Immature natural killer cell (primary cell): Measurements from ENCODE around the gene FOSL1. TPM values are rescaled to one million over a fixed set of nuclear protein-coding genes. Genes with fewer than 3 reads are reported as not detected.

Experiments
- DNase-seq, 3 donors: peaks; one replicate each; pipeline ENCODE4 v3.0.0; 2022; ENCODE audit warnings: mixed read lengths in 1 of 3
- H3K27ac Mint-ChIP-seq, 6 donors: one replicate each; pipeline ENCODE4 v1.8.0; 2020; ENCODE audit warnings: mixed read lengths in 6 of 6, mild to moderate bottlenecking in 5 of 6, inconsistent platforms in 4 of 6, moderate library complexity in 3 of 6
- H3K27me3 Mint-ChIP-seq, 3 donors: one replicate each; pipeline ENCODE4 v1.8.0; 2020 to 2021; ENCODE audit warnings: low read depth in 3 of 3, mild to moderate bottlenecking in 3 of 3, mixed read lengths in 3 of 3, moderate library complexity in 3 of 3, inconsistent platforms in 1 of 3
- H3K36me3 Mint-ChIP-seq, 3 donors: one replicate each; pipeline ENCODE4 v1.8.0; 2020; ENCODE audit warnings: mixed read lengths in 3 of 3, inconsistent platforms in 2 of 3, mild to moderate bottlenecking in 2 of 3
- H3K4me1 Mint-ChIP-seq, 2 donors: one replicate each; pipeline ENCODE4 v1.8.0; 2020; ENCODE audit warnings: inconsistent platforms in 2 of 2, mild to moderate bottlenecking in 2 of 2, mixed read lengths in 2 of 2, moderate library complexity in 1 of 2
- H3K4me3 Mint-ChIP-seq, 5 donors: one replicate each; pipeline ENCODE4 v1.8.0; 2020; ENCODE audit warnings: mild to moderate bottlenecking in 5 of 5, mixed read lengths in 5 of 5, inconsistent platforms in 3 of 5, moderate library complexity in 3 of 5
- H3K9me3 Mint-ChIP-seq, 6 donors: one replicate each; pipeline ENCODE4 v1.8.0; 2020; ENCODE audit warnings: mild to moderate bottlenecking in 6 of 6, mixed read lengths in 6 of 6, inconsistent platforms in 4 of 6, moderate library complexity in 3 of 6
- polyA plus RNA-seq, 3 donors: library from polyadenylated mRNA; unstranded; fragments of 300-500 nt; fragmentation: Illumina TruSeq; gene quantifications; one replicate each; pipeline ENCODE4 v1.2.3, GENCODE V29; 2021

The FOSL1 gene
- polyA plus RNA-seq, 3 donors from 2014 or later = 0.13 to 0.30 (median 0.17) TPM

DNA sequence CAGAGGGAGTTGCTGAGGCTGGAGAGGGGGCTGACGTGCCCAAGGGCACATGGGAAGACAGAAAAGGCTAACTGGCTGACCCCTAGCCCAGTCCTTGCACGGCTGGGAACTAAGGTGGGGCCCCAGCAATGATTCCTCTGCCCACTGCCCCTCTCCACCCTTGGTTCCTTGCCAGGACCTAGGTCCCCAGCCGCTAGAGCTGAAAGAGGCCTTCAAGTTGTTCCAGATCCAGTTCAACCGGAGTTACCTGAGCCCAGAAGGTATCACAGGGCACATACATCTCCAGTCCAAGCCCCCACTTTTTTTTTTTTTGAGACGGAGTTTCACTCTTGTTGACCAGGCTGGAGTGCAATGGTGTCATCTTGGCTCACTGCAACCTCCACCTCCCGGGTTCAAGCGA, 20.2 kb downstream of the FOSL1 start:
- peaks cover 69 to 73% of the 10 kb centered on the region in 2 donors for H3K4me1 Mint-ChIP-seq
- H3K9me3 Mint-ChIP-seq = no peaks in the 10 kb centered on the region
- H3K4me3 Mint-ChIP-seq = peak overlapping the region; percentile 87 to 97 (median 95)
- peak overlapping the region; percentile 94 to 98 (median 96) for H3K27ac Mint-ChIP-seq
- no peak for DNase-seq
- H3K27me3 Mint-ChIP-seq = peaks cover 0 to 8% (median 8%) of the 10 kb centered on the region in 3 donors
- peaks cover 0 to 14% (median 0%) of the 10 kb centered on the region in 3 donors for H3K36me3 Mint-ChIP-seq

DNA sequence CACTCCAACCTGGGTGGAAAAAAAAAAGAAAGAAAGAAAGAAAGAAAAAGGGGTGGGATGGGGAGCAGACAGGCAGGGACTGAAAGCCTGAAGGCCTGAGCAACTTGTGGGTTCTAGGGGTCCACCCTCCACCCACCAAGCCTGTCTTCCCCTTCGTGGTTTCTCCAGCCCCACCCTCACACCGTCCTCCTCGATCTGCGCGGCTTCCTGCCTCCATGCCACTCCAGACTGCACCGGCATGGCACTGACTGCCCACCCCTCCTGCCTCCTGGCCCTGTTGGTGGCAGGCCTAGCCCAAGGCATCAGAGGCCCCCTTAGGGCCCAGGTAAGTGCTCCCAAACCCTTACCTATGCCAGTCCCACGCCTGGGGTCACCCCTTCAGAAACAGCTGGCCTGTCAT, 20.6 kb downstream of the FOSL1 start, which contains the start of gene CTSW:
Gene CTSW, plus strand, starts transcription at position 221 of the 400 bp plus-strand sequence. Its CDS starts 18 bp downstream, at position 239.
- H3K9me3 Mint-ChIP-seq = no peaks in the 10 kb centered on the region
- H3K36me3 Mint-ChIP-seq = peaks cover 0 to 12% (median 0%) of the 10 kb centered on the region in 3 donors
- peak within 1 kb of the TSS; percentile 87 to 97 (median 95) for H3K4me3 Mint-ChIP-seq
- peaks cover 0 to 8% (median 7%) of the 10 kb centered on the region in 3 donors for H3K27me3 Mint-ChIP-seq
- H3K4me1 Mint-ChIP-seq = peaks cover 65 to 69% of the 10 kb centered on the region in 2 donors
- peak; percentile 54 to 77 (median 74) for DNase-seq
- peak within 1 kb of the TSS; percentile 94 to 98 (median 96) for H3K27ac Mint-ChIP-seq

DNA sequence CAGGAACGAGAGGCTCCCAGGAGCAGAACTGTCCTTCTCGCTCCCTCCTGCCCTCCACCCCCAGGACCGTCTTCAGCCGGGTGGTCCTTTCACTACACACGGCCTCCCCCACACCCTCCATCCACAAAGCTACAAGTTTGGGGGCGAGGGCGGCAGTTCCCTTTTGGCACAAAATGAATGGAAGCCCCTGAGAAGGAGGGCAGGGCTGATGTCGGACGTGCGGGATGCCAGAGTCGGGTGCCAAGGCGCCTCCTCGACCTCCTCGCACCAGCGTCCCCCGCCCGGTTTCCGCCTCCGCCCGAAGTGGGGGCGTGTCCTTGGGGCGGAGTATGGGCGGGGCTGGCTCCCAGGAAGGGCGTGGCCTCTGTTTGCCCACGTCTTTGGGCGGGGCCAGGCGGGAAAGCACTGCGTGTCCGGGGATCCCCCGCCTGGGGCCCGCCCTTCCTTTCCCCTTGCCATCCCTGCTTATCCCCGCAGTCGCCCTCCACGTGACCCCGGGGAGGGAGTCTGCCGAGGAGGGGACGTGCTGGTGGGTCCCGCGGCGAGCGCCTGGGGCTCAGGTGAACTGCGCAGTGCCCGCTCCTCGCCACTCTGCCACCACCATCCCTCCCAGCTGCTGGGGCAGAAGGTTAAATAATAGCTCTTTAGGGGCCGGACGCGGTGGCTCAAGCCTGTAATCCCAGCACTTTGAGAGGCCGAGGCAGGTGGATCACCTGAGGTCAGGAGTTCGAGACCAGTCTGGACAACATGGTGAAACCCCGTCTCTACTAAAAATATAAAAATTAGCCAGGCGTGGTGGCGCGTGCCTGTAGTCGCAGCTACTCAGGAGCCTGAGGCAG, 26.7 kb downstream of the FOSL1 start:
- Mint-ChIP-seq H3K9me3 (no peaks in the 10 kb centered on the region), H3K27ac (peak overlapping the region; percentile 70 to 92 (median 86)), H3K4me3 (peak overlapping the region; percentile 77 to 94 (median 89)), H3K4me1 (peaks cover 31 to 51% of the 10 kb centered on the region in 2 donors), H3K27me3 (peaks cover 0 to 10% (median 0%) of the 10 kb centered on the region in 3 donors), H3K36me3 (no peaks in the 10 kb centered on the region)
- peak; percentile 96 to 98 (median 98) for DNase-seq

DNA sequence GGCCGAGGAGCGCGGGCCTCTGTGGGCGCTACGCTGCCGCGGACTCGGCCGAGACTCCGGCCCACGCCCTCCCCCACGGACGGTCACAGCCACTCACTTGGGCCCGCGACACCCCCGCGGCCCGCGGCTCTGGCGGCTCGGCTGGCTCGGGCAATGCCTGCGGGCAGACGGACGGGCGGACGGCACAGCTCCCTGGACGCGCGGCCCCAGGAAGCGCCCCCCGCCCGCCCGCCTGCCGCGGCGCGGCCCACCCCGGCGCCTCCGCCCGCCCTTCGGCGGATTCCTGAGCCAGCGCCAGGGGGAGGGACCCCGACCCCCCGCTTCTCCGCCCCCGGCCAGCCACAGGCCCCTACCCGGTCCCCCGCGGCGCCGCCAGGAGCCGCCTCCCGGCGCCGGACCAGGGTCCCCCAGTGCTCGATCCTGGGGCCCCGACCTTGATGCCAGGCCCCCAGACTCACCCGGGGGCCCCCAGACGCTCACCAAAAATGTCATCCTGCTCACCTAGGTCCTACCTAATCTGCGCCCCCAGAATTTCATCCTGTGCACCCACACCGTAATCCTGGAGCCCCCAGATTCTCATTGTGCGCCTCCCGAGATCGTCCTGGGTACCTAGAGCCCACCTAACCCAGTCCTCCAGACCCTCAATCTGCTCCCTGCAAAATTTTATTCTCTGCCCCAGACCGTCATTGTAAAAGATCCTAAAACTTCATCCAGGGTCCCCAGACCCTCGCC, 27.4 kb downstream of the FOSL1 start, which contains the start of gene EFEMP2:
Gene EFEMP2, minus strand, starts transcription at position 215 of the 732 bp plus-strand sequence. CDS start 446 bp downstream, outside the sequence.
- Mint-ChIP-seq H3K9me3 (no peaks in the 10 kb centered on the region), H3K4me1 (peaks cover 23 to 45% of the 10 kb centered on the region in 2 donors), H3K27me3 (peaks cover 0 to 8% (median 0%) of the 10 kb centered on the region in 3 donors), H3K4me3 (peak within 1 kb of the TSS; percentile 77 to 94 (median 89)), H3K36me3 (no peaks in the 10 kb centered on the region), H3K27ac (peak within 1 kb of the TSS; percentile 76 to 92 (median 86))
- DNase-seq = no peak

DNA sequence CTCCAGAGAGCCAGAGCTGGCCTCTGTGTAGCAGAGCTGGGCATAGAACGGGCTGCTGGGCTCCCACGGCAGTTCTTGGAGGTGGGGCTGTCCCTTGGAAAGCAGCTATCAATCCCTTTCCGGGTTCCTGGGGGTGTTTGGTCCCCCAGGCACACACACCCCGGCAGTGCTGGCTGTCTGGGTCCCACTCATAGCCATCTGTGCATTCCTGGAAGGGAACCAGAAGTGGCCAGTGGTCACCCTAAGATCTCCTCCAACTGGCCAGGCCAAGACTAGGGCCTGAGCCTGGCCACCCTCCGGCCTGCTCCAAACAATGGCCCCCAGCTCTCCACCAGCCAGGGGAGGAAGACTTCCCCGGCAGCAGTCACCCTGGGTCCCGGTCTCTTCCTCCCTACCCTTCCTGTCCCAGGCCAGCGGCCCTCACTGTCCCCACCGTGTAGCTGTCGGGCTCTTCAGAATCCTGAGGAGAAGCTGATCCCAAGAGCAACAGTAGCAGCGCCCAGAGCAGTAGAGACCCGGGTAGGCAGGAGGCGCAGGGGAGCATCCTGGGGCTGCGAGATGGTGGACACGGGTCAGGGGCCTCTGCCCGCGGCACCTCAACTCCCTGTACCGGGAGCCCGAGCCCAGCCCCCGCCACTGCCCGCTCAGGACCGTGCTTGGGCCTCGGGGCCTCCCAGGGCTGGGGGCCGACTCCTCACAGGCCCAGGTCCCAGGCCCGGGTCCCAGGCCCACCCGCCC, 28.2 kb downstream of the FOSL1 start:
- Mint-ChIP-seq H3K27me3 (peaks cover 0 to 8% (median 0%) of the 10 kb centered on the region in 3 donors), H3K36me3 (peaks cover 0 to 4% (median 0%) of the 10 kb centered on the region in 3 donors), H3K9me3 (no peaks in the 10 kb centered on the region), H3K4me3 (peak overlapping the region; percentile 42 to 53 (median 42)), H3K4me1 (peaks cover 17 to 42% of the 10 kb centered on the region in 2 donors), H3K27ac (peak overlapping the region in 4 of 6 donors; percentile 20 to 76 (median 33))
- no peak for DNase-seq

DNA sequence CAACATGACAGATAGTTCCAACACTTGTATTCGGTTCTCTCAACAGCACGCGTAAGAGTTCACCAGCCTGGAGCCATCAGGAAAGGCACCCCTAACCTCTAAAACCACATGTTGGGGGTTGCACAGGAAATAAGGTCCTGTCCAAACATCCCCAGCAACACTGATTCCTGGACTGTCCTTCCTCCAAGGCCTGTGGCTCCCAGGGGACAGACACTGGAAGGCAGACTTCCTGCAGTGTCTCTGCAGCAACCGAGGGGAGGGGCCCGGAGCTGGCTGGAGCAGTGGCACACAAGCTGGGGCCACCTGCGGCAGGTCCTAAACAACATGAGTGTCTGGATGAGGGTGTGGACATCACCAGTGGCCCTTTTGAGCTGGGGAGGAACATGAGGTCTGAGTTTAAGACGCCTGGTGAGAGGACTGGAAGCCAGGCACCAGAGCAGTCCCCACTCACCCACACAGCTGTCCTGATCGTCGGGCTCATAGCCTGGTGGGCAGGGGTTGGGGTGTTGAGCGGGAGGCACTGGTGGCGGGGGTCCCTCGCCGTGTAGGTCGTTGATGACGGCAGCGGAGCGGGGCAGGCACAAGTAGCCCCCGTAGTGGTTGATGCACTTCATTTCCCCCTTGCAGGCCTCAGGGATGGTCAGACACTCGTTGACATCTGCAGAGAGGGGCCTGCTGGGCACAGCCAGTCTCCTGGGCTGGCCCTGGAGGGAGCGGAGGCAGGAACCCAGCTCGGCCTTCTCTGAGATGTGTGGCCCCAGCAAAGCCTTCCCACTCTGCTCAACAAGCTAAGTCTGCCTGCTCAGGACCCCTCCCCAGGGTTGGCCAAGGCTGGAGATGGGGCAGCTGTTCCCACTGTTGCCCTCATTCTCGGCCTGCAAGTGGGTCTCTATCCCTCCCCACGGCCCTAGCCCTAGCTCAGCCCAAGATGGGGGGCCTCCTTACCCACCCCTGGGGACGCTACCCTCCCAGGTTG, 29.2 kb downstream of the FOSL1 start:
- no peaks in the 10 kb centered on the region for H3K9me3 Mint-ChIP-seq
- peak overlapping the region in 4 of 5 donors; percentile 42 to 53 (median 48) for H3K4me3 Mint-ChIP-seq
- DNase-seq = no peak
- peaks cover 17 to 35% of the 10 kb centered on the region in 2 donors for H3K4me1 Mint-ChIP-seq
- H3K27me3 Mint-ChIP-seq = peaks cover 0 to 8% (median 0%) of the 10 kb centered on the region in 3 donors
- H3K36me3 Mint-ChIP-seq = peaks cover 0 to 4% (median 0%) of the 10 kb centered on the region in 3 donors
- H3K27ac Mint-ChIP-seq = peak overlapping the region in 5 of 6 donors; percentile 51 to 87 (median 74)

DNA sequence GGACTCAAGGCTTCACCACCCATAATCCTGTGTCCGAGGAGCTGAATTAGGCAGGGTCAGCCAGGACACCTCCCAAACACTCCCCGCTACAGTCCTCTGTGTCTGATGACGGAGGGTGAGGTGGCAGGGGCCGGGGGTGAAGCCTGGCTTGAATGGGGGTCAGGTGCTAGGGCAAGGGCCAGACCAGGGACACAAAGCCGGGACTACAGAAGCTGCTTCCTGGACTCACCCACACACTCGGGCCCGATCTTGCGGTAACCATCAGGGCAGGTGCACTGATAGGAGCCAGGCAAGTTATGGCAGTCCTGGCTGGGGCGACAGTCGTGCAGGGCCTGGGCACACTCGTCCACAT, 29.9 kb downstream of the FOSL1 start:
- peaks cover 0 to 4% (median 0%) of the 10 kb centered on the region in 3 donors for H3K36me3 Mint-ChIP-seq
- peak overlapping the region in 3 of 5 donors; percentile 27 to 50 (median 46) for H3K4me3 Mint-ChIP-seq
- H3K9me3 Mint-ChIP-seq = no peaks in the 10 kb centered on the region
- peak overlapping the region in 5 of 6 donors; percentile 45 to 87 (median 74) for H3K27ac Mint-ChIP-seq
- DNase-seq = no peak
- peaks cover 0 to 8% (median 0%) of the 10 kb centered on the region in 3 donors for H3K27me3 Mint-ChIP-seq
- peaks cover 17 to 35% of the 10 kb centered on the region in 2 donors for H3K4me1 Mint-ChIP-seq

DNA sequence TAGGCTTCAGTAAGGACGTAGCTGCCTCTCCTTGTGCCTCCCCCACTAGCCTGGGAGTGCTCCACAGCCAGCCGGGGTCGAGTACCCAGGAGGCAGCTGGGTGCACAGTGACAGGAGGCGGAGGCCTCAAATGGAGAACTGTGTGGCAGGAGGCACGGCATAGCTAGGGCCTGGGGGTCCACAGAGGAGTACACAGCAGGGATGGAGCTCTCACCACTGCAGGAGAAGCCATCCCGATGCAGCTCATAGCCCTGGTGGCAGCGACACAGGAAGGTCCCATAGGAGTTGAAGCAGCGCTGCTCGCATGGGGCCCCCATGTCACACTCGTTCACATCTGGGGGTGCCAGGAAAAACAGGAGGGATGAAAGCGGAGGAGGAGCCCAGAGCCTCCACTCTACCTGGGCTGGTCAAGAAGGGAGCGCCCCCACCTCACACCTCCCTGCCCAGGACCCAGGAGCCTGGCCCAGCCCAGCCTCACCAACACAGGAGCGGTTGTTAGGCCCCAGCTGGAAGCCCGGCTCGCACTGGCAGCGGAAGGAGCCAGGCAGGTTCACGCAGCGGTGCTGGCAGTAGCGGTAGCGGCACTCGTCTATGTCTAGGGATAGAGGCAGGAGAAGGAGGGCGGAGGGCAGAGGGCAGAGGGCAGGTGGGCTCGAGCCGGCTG, 30.4 kb downstream of the FOSL1 start:
- DNase-seq = no peak
- Mint-ChIP-seq H3K4me3 (no peak overlapping the region), H3K27ac (peak overlapping the region in 1 of 6 donors; percentile 45), H3K36me3 (peaks cover 0 to 7% (median 0%) of the 10 kb centered on the region in 3 donors), H3K27me3 (peaks cover 0 to 8% (median 0%) of the 10 kb centered on the region in 3 donors), H3K4me1 (peaks cover 17 to 35% of the 10 kb centered on the region in 2 donors), H3K9me3 (no peaks in the 10 kb centered on the region)

DNA sequence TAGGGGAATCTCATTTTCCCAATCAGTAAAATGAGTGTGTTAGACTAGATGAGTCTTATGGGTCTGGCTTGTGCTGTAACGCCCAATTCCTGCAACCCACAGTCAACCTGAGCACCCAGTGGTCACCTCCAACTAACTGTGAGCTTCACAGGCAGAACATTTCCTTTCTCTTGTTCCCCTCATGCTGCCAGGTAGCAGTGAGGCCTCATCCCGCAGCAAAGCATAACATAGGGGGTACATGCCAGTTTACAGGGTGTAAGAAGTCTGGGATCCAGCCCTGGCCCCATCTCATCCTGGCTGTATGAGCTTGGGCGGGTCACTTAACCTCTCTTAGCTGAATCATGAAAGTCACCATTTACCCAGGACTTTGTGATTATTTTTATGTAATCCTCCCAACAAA, 31.3 kb downstream of the FOSL1 start:
- no peak for DNase-seq
- Mint-ChIP-seq H3K4me3 (no peak overlapping the region), H3K36me3 (peaks cover 0 to 7% (median 0%) of the 10 kb centered on the region in 3 donors), H3K9me3 (no peaks in the 10 kb centered on the region), H3K27ac (peak overlapping the region in 1 of 6 donors; percentile 24), H3K4me1 (peaks cover 17 to 34% of the 10 kb centered on the region in 2 donors), H3K27me3 (peaks cover 0 to 8% (median 0%) of the 10 kb centered on the region in 3 donors)

DNA sequence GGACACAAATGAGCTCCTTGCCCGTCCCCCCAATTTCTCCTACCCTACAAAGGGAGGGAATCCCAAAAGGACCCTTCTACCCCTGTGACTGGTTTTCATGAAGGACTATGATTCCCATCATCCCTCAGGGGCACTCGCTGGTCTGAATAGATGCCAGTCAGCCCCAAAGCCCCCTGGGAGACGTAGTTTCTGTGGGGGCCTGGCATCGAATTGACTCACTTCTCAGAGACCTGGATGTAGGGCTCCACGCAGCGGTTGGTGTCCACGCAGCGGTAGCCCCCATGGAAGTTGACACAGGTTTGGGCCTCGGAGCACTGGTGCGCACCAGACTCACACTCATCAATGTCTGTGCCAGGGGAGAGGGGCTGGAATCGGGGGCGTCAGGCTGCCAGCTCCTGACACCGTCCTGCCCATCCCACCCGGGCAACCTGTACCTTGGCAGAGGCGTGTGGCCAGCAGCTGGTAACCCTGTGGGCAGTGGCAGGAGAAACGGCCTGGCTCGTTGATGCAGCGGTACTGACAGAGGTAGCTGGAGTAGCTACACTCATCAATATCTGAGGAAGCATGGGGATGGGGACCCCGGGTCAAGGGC, 32.0 kb downstream of the FOSL1 start:
- peaks cover 14 to 27% of the 10 kb centered on the region in 2 donors for H3K4me1 Mint-ChIP-seq
- H3K27me3 Mint-ChIP-seq = peaks cover 0 to 5% (median 2%) of the 10 kb centered on the region in 3 donors
- DNase-seq = no peak
- peaks cover 0 to 7% (median 0%) of the 10 kb centered on the region in 3 donors for H3K36me3 Mint-ChIP-seq
- peak overlapping the region in 1 of 6 donors; percentile 2 for H3K27ac Mint-ChIP-seq
- H3K9me3 Mint-ChIP-seq = no peaks in the 10 kb centered on the region
- no peak overlapping the region for H3K4me3 Mint-ChIP-seq

DNA sequence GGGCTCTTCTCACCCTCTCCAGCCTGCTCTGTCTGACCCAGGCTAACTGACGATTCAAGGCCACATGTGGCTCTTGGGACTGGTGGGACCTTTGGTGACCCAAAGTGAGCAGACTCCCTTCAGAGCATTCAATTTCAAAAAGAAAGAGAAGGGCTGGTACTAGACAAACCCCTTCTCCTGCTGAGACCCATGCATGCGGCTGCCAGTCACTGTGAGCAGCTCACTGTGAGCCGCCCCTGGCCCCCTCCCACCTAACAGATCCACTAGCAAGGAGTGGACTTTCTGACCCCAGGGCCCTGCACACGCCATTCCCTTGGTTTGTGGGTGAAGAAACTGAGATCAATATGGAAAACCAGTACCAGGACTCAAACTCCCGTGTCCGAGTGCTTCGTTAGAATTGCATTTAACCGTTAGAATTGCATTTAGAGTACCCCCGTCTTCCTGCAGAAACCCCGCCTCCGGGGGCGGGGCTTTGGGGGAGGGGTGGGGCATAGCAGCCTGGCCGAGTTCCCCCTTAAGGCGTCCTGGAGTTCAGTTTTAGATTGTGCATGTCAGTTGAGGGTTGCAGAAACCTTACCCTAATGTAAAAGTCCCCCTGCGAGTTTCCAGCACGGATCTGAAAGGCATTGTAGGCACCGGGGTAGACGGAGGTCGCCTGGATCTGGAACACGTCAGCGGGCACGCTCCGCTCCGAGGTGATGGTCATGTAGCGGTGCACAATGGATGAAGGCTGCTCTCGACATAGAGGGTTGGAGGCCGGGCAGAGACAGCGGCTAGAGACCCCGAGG, 32.7 kb downstream of the FOSL1 start:
- Mint-ChIP-seq H3K9me3 (no peaks in the 10 kb centered on the region), H3K27me3 (peaks cover 0 to 5% (median 2%) of the 10 kb centered on the region in 3 donors), H3K27ac (no peak overlapping the region), H3K36me3 (peaks cover 4 to 11% (median 4%) of the 10 kb centered on the region in 3 donors), H3K4me1 (peaks cover 14 to 27% of the 10 kb centered on the region in 2 donors), H3K4me3 (no peak overlapping the region)
- DNase-seq = no peak
